HG02678 (cell line): Measurements from ENCODE around the gene SLN.
A peak's percentile ranks its signal among the peaks of the same experiment; 100 is the strongest.

Source experiments
- ATAC-seq: cut with Tn5 transposase; IDR thresholded peaks from one replicate; pipeline ENCODE4 v1.9.1; 2021; ENCODE audit warnings: mild to moderate bottlenecking, moderate library complexity; ENCODE audit not compliant: unreplicated experiment

The SLN gene

DNA sequence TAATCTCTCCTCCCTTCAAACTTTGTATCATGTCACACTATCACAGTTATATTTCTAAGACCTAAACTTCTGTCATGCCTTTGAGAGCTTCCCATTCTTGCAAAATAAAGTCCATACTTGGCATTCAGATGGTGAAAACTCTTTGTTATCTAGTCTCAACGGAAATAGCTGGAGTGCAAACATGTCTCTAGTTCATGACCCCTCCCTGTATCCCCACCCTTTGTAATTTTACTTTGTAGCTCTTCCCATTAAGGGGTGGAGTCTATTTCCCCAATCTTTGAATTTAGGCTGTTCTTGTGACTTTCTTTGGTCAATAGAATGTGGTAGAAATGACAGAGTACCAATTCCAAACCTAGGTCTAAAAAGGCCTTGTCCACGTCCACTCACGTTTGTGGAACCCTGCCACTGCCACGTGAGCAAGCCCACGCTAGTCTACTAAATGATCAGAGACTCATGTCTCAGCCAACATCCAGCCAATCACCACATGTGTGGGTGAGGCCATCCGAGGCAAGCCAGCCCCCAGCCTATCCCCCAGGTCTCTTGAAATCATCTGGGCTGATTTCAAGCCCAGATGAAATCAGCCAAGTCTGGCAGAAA is 23.4 kb downstream of the SLN start:
- ATAC-seq = no peak

DNA sequence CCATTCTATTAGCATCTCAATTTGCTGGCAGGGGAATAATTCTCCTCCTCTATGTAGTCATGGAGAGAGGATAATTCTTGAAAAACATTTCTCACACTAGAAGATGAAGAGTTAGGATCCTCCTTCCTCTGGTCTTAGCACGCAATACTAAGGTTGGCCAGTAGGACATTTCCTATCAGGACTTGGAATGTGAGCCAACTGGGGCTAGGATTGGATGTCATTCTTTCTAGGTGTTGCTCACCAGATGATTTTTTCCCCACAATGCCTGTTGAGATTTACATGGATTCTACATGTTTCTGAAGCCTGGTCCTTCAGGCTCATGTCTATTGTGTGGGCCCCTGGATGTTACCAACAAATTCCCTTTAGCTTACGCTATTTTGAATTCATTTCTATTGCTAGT is 28.0 kb downstream of the SLN start:
- no peak for ATAC-seq

DNA sequence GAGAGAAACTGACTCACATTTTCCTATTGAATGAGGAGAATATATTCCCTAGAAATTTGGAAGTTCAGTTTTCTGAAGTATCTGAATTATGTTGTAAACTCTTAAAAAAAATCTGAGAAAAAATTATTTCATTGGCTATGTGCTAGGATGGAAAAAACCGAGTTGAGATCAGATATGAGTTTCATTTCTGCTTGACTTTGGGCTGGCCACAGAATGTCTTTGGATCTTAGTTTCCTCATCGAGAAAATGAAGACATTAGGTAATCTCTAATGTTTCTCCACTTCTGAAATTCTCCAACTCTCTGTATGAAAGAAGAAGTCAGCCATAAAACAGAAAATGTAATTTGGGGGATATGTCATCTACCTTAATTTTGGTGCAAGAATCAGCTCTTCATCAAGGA is 28.8 kb downstream of the SLN start:
- no peak for ATAC-seq

DNA sequence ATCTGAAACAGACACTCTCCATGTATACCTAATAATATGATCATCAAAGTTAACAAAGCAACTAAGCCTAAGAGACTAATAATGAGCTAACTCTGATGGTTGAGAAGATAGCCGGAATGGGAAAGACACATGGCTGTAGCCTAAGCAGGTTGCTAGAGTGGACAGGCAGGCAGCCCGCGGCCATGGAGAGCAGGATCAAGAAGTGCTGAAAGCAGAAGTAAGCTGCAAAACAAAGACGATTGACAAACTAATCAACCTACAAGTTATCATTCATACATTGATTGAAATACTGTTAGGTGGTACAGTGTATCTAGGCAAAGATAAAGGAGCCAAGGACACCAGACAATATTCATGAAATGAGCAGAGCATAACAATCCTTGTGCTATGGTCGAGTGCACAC is 29.3 kb downstream of the SLN start:
- no peak for ATAC-seq

GRCh38 chr11:107682171-107682570 is 29.7 kb downstream of the SLN start:
- no peak for ATAC-seq

DNA sequence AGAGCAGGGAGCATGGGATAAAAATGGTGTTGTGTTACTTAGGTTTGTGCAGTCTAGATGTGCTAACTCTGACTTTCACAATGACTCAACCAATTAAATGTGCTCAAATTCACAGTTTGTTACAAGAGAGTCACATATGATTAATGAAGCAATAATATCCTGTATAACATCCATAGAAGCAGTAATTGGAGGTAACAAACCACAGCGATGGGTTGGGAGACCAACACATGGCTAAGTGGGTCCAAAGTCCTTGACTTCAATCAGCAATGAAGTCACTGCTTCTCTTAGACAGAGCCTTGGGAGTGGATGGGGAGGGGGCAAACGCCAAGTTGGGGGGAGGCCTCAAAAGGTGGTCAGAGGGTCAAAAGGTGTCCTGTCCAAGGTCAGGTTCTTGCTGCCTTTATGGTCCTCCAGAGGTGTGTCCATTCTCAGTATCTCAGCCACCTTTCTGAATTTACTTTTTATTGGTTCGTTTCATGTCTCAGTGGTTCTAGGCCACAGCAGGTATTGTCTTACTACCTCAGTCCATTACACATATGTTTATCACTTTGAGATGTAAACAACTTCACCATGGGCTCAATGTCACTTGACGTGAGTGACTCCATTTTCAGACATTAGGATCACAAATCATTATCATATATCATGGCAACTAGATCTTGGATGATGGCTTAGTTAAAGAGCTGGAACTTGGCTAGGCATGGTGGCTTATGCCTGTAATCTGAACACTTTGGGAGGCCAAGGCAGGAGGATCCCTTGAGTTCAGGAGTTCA is 32.4 kb downstream of the SLN start:
- no peak for ATAC-seq

GRCh38 chr11:107678632-107678971 is 33.3 kb downstream of the SLN start:
- no peak for ATAC-seq

DNA sequence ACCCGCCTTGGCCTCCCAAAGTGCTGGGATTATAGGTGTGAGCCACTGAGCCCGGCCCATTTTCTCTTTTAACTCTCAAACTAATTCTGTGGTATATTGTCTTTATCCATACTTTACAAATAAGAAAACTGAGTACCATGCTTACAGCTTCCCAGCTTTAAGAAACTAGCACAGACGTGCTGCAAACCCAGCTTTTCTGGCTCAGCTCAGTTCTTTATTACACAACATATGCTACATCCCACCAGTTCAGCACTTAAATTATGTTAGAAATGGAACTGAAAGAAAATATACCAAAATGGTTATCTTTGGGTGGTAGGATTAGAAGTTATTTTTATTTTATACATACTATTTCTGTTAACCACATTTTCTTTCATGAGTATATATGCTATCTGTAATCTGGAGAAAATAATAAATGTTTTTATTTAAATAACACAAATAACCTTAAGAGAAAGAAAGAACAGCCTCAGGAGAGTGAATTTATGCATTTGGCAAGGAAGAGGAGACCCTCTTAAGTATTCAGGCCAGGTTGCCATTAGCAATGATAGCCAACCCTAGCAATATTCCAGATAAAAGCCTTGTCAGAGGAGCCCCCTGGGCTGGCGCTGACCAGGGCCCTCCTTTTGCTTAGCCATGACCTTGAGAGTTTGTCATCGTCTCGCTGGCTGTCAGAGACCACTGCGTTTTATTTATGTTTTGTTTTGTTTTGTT is 33.8 kb downstream of the SLN start:
- no peak for ATAC-seq

DNA sequence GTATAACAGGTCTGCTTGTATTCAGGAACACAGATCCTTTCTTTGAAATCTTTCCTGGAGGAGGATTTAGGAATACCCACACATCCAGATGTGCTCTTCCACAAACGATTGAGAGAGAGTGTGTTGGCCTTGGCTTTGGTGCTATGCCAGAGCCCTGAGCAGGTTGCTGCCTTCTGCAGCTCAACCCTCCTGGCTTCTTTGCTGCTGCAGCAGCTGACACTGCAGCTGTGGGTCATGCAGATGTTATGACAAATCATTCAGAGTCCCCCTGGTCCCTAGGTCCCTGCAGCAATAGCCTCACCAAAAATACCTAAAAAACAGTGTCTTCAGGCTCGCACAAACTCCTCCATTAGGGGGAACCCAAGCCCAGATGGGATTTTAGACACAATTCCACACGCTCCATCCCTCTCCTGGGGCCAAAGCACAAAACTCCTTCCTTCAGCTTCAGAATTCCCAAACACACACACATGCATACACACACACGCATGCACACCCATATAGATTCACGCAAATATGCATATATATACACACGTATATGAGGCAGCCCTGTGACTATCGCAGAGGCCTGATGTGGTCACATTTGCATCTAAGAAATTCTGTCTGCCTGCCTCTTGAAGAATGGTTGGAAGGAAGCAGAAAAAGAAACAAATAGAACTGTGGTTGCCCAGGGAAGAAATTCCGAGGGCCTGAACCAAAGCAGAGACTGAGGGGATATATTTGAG is 35.4 kb downstream of the SLN start:
- peak; percentile 16 for ATAC-seq

DNA sequence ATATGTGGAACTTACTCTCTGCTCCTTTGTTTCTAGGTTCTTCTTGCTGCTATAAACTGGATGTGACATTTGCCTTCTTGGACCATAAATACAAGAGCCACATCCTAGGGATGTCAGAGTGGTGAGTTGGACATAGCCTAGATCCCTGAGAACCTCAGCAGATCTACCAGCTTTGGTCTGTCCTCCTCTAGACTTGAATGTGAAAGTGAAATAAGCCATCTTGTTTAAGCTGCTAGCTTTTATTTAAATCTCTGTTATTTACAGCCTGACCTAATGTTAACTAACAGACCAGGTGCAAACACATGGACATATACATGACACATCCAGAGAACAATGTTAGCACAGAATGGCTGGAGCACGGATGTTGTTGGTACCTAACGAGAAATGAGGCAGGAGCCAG is 36.0 kb downstream of the SLN start:
- peak; percentile 50 for ATAC-seq

DNA sequence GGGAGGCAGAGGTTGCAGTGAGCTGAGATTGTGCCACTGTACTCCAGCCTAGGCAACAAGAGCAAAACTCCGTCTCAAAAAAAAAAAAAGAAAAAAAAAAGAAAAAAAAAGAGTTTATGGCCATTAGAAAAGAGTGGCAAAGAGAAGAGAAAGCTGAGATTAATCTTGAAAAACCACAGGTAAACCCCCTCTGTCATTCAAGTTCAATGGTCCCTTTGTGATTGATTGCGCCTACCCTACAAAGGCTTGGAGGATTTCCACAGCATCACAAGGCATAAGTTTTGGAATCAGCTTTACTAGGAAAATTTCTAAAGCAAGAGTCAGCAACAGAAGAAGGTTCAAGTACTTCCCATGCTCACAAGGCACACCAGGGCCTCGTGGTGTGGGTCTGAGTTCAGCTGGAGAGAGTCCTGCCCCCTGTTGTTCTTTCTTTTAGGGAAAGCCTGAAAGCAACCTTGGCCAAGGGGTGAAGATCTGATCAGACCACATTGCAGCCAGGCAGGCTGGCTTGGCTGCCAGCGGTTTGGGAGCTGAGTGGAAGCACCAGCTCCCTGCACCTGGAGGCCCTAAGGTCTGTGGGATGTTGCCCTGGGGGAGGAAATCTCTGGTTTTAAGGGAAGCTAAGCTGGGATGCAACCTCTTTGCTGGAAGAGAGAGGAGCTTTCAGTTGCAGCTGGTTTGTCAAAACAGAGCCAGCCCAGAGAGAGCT is 41.8 kb downstream of the SLN start:
- no peak for ATAC-seq

- ATAC-seq = no peak
These were observed 42.6 kb downstream of the SLN start for GRCh38 chr11:107669191-107669740.

DNA sequence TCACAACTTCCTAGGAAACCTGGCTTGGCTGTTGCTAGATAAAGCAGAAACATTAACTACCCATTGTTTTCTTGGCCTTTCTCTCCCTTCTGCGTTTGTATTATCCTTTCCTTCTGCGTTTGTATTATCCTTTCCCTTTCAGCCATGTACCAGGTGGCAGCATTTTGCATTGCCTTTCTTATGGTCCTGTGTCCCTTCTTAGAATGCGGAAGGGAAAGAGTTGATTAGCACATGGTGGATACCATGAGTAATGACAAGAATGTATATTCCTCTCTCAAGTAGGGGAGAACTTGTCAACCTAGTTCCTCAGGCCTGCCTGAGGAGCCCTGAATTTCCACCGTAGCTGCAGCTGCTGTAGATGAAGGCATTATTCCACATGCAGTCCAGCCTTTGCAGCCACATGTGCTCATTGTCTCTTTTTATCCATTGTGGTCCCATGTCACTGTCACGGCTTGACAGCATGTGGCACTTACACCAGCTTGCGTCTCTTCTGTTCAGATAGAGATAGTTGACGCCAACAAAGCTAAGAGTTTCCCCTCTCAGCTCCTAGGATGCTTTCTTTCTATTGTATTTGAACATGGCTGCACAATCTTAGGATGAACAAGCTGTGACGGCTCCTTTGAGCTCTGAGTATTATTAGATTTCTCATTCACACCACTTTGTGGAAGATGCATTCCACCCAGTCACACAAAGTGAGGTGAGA is 44.8 kb downstream of the SLN start:
- ATAC-seq = no peak

- ATAC-seq = no peak
These were observed 46.8 kb downstream of the SLN start for GRCh38 chr11:107665018-107665417.

DNA sequence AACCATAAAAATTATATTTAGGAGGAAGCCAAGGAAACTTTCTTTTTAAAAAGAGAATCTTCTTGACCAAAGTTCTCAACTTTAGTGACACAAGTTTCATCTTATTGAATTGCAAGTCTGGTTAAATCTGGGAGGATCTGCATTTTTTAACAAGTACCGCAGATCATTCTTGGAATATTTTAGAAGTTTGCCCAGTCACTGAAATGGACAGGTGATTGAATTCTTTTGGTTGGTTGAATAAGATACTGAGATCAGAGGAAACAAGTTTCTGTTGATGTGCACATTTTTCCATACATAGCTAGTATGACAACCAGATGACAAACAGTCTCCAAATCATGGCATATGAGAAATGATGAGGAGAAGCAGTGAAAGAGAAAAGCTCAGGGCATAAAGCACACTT is 50.2 kb downstream of the SLN start:
- no peak for ATAC-seq

- no peak for ATAC-seq
These were observed 51.8 kb downstream of the SLN start for GRCh38 chr11:107660066-107660465.

- ATAC-seq = no peak
These were observed 52.5 kb downstream of the SLN start for GRCh38 chr11:107659310-107659709.
